GM12864 (cell line): ENCODE results near the gene IER2.

Experiments used
- DNase-seq: peaks from one replicate; pipeline ENCODE4 v3.0.0-alpha.2; 2011; ENCODE audit warnings: low read depth
- H3K4me3 ChIP-seq: 2 replicates; pipeline ENCODE4 v1.5.1; 2011; ENCODE audit warnings: mild to moderate bottlenecking, low read depth, low read length, control low read depth
- TF ChIP-seq, protein P1 (sequence below): IDR thresholded peaks from 2 replicates; pipeline ENCODE4 v1.5.1; 2011; ENCODE audit warnings: low read depth, mild to moderate bottlenecking, moderate library complexity, low read length, control low read depth, inconsistent platforms; ENCODE audit errors: missing control alignments

Gene IER2

DNA sequence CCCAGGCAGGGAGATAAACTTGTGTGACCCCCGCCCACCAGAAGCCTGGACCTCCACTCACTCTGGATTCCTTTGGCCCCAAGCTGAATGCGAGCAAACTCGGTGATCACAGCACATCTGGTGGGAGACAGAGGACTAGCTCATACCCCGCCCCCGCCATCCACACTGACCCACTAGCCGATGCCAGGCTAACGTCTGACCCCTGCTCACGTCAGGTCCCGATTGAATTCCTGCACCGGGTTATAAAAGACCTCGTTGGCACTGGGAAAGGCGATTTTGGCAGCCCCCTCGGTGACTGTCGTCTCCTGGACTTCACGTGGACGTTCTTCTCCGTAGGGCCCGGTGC lies 34.3 kb upstream of the IER2 start:
- H3K4me3 ChIP-seq = peak overlapping the region; percentile 81
- TF ChIP-seq, protein P1, sequence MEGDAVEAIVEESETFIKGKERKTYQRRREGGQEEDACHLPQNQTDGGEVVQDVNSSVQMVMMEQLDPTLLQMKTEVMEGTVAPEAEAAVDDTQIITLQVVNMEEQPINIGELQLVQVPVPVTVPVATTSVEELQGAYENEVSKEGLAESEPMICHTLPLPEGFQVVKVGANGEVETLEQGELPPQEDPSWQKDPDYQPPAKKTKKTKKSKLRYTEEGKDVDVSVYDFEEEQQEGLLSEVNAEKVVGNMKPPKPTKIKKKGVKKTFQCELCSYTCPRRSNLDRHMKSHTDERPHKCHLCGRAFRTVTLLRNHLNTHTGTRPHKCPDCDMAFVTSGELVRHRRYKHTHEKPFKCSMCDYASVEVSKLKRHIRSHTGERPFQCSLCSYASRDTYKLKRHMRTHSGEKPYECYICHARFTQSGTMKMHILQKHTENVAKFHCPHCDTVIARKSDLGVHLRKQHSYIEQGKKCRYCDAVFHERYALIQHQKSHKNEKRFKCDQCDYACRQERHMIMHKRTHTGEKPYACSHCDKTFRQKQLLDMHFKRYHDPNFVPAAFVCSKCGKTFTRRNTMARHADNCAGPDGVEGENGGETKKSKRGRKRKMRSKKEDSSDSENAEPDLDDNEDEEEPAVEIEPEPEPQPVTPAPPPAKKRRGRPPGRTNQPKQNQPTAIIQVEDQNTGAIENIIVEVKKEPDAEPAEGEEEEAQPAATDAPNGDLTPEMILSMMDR = no peak
- no peak for DNase-seq

DNA sequence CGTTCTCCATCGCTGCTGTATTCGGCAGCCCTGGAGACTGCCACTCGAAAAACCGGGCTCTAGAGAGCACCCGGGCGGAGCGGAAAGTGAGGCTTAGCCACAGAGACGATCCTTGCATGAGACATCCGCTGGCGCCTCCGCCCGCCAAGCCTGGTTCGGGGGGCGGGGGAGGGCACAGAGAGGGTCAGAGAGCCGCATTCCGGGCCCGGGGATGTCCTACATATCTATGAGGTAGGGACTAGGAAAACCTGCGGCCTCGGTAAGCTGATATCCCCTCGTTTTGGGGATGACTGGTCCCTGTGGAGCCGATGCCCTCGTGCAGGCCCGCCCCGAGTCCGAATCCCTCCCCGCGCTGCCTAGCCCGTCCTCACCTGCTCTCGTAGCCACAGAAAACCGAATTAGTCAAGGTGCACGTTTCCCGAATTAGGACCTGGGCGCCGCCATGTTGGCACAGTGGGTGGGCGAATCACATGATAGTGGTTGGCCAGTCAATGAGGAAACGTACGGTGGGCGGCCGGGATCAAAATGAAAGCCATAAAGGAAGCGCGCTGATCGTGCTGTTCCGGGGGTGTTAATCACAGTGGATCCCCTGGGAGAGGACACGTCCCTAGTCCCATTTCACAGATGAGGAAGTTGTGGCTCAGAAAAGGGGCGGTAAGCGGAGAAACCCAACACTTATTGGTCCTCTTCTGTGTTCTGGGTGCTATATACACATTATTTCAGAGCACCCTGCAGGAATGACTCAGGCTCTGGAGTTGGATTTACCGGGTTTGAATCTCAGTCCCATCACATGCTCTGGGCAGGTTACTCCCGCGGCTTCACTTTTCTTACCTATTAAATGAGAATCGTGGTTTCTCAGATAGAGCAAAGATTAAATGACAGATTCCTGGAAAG lies 33.7 kb upstream of the IER2 start, which contains the start of gene TRMT1:
Gene TRMT1 (minus strand): TSS at position 459 of the 894 bp plus-strand sequence. CDS start 341 bp downstream, at position 118.
- TF ChIP-seq, protein P1 = no peak
- DNase-seq = peak; percentile 87
- peak within 1 kb of the TSS; percentile 81 for H3K4me3 ChIP-seq

DNA sequence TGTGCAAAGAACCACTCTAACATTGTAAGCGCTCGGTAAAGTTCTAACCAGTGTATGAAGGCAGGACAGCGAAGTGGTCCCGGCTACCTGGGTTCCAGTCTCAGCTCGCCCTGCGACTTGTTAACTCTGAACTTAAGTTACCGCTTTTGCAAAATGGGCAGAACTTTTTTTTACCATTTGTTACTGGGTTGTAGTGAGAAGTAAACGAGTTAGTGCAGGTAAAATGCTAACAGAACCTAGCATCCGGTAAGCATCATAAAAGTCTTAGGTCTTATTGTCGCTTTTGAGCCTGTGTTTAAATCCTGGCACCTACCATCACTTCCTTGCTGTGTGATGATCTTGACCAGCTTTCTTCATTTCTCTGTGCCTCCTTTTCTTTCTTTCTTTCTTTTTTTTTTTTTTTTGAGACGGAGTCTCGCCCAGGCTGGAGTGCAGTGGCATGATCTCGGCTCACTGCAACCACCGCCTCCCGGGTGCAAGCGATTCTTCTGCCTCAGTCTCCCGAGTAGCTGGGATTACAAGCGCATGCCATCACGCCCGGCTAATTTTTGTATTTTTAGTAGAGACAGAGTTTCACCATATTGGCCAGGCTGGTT lies 32.9 kb upstream of the IER2 start:
- TF ChIP-seq, protein P1 = no peak
- peak overlapping the region; percentile 81 for H3K4me3 ChIP-seq
- no peak for DNase-seq

DNA sequence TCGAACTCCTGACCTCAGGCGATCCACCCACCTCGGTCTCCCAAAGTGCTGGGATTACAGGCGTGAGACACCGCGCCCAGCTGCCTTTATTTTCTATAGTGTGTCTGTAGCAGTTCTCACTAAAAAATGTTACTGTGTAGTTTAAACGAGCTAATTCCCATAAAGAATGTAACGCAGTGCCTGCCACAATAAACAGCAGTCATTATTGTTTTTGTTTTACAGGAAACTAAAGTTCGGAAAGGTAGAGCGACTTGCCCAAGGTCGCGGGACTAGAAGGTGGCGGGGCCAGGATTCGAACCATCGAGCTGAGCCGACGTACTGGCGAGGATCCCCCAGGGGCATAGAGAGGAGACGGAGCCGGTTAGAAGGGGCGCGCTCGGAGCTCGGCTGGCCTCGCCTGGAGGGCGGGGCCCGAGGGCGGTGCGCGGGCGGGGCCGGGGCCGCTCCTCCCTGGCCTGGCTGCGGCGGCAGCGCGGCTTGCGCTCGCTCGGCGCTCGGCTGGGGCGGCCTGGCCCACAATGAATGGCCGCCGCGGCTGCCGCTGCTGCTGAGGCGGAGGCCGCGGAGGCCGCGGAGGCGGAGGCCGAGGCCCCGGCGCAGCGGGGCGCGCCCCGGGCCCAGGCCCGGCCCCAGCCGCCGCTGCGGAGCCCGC lies 32.3 kb upstream of the IER2 start, which contains the start of gene NACC1:
Gene NACC1 (plus strand): TSS at position 493 of the 652 bp plus-strand sequence. CDS start 16,944 bp downstream, outside the sequence.
- H3K4me3 ChIP-seq = peak within 1 kb of the TSS; percentile 88
- TF ChIP-seq, protein P1 = no peak
- no peak for DNase-seq

DNA sequence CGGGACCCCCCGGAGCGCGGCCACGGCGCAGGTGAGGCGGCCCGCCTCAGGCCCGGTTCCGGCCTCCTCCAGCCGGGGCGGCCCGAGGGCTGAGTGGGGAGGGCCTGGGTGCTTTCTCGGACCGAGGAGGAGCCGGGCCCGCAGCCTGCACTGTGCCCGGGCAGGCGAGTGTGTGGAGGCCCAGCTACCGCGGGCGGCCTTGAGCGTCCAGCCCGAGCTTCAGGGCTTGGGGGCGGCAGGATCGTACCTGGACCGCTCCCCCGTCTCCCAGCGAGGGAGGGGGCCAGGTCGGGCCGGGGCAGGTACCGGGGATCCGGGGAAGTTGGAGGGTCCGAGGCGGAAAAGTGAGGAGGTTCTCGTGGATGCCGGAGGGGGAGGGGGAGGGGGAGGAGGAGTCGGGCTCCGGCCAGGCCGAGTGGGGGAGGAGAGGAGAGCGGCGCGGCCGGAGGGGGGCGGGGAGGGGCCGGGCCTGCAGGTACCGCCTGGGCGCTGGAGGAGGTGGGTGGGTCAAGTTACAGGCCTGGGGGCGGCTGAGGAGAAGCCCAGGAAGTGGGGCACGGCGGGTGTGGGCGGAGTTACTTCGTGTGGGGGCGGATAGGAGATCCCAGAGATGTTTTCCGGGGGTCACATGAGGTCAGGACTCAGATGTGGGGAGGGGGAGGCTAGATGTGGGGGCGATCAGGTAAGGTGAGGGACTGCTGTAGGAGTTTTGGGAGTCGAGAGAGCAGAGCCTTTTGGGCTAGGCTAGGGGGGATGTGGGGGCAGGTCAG lies 31.6 kb upstream of the IER2 start:
- DNase-seq = no peak
- TF ChIP-seq, protein P1 = no peak
- H3K4me3 ChIP-seq = peak overlapping the region; percentile 88

DNA sequence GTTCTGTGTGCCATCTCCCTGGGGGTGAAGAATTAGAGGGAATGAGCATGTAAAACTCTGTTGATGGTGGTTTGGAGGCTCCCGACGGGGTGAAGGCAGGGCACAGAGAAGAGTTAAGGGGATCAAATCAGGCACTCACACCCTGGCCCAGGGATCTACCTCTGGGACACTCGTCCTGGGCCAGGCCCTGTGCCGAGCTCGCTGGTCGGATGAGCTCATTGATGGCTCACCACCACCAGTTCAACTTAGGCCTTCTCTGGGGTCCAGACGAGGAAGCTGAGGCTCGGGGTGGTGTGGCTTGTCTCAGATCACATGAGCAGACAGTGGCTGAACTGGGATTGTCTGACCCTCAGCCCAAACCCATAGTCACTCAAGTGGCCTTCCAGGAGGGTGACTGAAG lies 30.6 kb upstream of the IER2 start:
- H3K4me3 ChIP-seq = peak overlapping the region; percentile 88
- DNase-seq = no peak
- TF ChIP-seq, protein P1 = no peak
